NK-92 (cell line): ENCODE measurements around the gene TYRO3.

ENCODE experiments used
- DNase-seq: peaks from one replicate; lab custom pipeline; 2025; ENCODE audit not compliant: unreplicated experiment; lab: John Stamatoyannopoulos, UW

The TYRO3 gene

DNA sequence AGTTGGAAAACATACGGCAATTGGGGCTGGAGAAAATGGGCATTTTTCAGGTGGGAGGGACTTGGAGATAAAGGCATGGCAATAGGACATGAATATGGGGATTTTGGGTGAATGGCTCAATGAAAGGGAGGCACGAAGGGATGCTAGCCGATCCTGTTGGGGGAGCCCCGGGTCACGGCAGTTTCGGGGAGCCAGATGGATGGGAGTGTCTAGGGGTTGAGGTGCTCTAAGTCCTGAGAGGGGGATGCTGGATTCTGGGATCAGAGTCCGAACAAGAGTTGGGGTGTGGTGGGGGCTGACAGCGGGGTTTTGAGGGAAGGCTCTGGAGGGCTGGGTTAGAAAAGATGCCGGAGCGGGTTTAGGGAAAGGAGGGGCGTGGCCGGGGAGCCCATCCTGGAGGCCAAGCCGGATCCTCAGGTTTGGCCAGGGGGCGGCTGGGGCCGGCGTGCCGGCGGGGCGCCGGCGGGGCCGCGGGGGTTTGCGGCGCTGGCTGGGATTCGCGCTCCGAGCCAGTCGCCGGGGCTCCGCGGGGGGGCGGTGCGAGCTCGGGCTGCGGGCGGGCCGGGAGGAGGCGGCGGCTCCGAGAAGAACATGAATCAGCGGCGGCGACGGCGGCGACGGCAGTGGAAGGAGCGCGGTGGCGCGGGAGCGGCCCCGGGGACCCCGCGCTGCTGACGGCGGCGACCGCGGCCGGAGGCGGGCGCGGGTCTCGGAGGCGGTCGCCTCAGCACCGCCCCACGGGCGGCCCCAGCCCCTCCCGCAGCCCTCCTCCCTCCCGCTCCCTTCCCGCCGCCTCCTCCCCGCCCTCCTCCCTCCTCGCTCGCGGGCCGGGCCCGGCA is at the start of gene TYRO3:
Gene TYRO3 (plus strand): TSS at position 813 of the 839 bp plus-strand sequence. CDS start 46 bp downstream, outside the sequence.
- no peak for DNase-seq

DNA sequence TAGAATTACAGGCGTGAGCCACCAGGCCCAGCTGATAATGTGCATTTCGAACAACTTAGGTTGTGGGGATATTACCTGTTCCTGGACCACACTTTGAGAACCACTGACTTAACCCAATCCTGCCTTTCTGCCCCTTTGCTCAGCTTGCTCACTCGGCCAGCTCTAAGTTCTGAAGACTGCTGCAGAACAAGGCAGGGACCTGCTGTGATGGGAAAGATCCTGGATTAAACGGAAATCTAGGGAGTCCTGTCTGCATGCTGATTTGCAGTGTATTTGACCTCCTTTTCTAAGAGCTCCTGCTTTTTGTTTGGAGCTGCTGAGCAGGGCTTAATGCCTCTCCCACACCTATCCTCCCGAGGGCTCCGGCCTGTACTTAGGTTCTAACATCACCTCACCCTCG is 48.3 kb upstream of the TYRO3 start:
- no peak for DNase-seq

DNA sequence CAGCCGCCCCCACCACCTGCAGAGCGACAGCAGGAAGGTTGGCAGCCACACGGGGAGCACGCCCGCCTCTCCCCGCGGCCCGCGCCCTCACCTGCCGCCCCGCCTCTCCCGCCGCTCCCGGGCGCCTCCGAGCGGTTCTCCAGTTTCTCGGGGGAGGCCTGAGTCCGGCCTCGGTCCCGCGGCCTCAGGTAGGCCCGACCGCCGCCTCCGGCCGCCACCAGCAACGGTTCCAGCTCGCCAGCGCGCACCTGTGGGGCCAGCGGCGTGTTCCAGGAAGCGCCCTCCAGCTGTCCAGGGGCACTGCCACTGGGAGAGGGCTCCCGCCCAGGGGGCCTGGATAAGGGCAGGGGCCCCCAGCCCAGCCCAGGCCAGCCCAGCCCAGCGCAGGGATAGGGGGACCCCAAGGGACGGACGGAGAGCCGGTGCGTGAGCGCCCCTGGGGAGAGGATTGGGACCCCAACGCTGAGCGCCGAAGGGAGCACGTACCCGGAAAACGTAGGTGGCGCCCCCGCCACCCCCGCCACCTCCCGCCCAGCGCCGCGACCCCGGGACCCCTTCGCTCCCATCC is 47.6 kb upstream of the TYRO3 start:
- no peak for DNase-seq

DNA sequence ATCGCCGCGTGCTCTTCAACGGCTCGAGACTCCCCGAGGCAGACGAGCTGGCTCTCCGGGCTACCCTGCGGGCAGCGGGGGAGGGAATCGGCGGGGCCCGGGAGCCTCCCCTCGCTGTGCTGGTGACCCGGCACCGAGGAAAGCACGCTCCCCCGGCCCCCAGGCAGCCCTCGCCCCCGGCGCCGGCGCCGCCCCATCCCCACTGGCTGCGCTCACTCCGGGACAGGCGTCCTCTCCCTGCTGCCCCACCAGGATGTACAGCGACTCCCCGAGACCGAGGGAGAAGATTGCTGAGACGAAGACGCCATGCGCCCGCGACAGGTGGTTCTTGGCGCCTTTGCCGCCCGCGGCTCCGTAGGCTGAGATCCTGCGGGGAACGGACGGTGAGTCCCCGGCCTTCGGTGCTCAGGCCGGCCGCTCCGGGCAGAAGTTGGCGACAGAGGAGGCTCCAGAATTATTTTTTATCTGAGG is 47.1 kb upstream of the TYRO3 start:
- no peak for DNase-seq

DNA sequence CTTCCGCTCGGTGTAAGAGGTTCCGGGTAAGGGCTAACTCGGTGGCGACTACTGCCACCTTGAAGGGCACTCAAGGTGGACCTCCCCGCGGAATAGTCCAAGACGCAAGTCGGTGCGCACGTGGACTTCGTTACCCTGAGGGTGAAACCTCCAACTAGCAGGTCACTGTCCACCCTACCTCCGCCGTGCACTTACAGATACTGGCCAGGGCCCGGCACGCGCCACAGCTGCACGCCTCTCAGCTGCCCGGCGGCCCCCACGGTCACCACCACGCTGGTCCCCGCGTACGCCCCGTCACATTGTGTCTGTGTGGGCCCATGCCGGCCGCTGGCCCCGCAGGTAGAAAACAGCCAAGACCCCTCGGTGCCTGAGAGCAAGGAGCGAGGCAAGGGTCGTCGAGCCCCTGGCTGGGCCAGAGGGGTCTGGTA is 46.5 kb upstream of the TYRO3 start:
- DNase-seq = no peak

DNA sequence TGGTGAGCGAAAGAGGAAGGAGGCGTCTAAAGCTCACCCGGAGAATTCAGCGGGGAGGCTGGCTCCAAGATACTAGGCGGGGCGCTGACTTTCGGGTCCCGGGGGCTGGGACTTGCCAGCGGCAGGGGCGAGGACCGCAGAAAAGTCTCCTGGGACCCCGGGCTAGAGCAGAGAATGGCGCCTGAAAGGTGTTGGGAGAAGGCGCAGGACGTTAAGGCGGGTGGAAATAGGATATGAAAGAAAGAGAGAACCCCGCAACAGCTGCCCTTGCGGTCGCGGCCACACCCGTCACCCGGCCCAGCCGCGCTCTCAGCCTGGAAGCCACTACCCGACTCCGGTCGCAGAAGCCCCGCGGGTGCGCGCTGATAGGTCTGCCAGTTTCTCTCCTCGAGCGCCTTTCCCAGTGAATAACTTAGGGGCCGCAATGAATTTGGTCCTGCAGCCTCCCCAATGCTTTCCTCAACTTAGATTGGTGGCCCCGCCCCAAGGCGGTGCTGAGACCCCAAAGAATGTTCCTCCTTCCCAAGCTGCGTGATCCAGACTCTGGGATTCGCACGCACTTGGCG is 46.0 kb upstream of the TYRO3 start:
- DNase-seq = no peak

DNA sequence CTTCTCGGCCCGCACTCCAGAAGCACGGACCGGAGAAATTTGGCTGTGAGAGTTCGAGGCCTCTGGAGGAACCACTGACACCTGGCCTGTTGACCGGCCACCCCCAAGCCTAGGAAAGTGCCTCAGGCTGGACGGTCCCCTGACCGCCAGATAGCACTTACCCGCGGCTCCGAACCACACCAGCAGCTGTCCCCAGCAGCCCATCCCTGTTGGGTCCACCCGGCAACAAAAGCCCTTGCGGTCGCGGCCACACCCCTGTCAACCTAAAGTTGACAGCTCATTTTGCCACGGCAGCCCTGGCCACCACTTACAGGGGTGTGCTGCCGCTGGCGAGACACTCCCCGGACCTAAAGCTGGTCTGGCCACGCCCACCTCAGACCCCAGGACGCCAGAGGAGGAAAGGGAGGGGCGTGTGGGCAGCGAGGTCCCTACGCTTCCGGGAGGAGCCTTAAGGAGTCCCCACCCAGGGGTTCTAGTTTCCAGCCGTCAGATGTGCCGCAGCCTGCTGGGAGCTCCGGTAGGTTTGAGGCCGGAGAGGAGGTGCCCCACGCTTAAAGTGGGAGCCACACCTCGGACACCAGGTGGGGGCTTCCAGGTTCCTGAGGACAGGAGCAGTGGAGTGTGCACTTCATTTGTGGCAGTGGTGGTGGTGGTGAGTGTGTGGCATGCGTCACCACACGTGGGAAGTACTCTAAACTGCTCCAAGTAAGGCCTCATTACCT is 45.3 kb upstream of the TYRO3 start, which contains the start of gene LTK:
Gene LTK (minus strand): TSS at position 322 of the 722 bp plus-strand sequence. CDS start 118 bp downstream, at position 204.
- no peak for DNase-seq

DNA sequence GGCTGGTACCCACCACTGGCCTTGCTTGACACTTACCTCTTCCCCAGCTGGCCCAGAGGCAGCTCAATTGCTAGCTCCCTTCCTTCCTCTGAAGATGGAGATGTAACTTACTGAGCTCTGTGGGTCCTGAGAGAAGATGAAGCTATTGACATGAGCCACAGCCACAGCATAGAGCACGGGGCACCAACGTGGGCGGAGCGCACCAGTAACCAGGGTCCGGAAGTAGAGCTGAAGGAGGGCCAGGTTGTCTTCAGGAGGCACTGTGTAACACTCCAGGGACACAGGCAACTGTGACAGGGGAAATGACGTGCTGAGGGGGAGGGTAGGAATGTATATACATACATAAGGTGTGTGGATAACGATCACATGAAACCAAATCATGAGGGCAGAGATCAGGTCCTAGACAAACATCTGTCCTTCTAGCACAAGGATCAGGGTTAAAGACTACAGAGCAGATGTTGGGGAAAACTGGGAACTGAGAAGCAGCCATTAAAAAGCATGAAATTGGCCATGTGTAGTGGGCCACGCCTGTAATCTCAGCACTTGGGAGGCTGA is 41.0 kb upstream of the TYRO3 start:
- DNase-seq = no peak

DNA sequence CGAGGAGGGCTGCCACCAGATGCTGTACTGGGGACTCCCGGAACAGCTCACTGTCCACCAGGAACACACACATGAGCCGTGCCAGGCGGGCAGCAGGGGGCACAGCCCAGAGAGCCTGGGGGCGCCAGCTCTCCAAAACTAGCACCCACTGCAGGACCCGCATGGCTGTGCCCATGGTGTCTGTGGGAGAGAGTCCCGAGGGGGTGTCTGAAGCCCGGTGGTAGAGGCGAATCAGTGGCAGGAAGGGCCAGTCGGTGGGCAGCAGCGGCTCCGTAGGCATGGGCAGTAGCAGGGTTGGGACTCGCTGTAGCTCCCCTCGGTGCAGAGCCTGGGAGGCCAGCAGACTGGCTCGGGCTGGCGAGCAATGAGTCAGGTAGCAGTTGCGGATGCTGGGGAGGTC is 38.4 kb upstream of the TYRO3 start:
- DNase-seq = no peak

DNA sequence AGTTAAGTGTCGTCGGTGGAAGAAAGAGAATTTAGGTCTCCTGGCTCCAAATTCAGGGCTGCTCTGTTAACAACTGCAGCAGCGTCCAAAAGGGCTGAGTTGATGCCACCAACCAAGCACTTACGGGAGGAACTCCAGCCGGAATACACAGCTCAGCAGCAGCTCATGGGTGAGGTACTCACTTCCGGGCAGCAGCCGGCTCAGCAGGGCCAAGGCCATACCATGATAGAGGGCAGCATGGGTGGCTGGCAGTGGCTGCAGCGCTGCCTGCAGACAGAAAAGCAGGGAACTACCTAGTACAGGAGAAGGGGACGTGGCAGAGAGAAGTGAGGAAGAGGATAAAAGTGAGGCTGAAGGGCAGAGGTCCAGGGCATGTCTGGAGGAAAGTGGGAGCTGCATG is 37.4 kb upstream of the TYRO3 start:
- no peak for DNase-seq

DNA sequence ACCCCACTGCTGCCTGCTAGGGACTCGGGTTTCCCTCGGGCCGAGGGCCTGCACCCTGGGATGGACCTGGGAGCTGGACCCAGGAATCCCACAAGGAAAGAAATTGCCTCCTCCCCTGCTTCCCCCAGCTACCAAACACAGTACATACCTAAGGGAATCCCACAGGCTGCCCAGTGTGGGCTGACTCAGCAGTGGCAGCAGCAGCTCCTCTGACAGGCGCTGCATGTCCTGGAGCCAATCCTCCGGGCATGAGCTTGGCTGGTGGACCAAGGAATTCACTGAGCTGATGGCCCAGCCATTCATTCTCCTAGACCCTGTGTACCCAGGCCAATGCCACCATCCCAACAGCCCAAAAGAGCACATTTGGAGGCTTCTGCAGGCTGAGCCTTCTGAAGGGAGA is 35.9 kb upstream of the TYRO3 start:
- no peak for DNase-seq

DNA sequence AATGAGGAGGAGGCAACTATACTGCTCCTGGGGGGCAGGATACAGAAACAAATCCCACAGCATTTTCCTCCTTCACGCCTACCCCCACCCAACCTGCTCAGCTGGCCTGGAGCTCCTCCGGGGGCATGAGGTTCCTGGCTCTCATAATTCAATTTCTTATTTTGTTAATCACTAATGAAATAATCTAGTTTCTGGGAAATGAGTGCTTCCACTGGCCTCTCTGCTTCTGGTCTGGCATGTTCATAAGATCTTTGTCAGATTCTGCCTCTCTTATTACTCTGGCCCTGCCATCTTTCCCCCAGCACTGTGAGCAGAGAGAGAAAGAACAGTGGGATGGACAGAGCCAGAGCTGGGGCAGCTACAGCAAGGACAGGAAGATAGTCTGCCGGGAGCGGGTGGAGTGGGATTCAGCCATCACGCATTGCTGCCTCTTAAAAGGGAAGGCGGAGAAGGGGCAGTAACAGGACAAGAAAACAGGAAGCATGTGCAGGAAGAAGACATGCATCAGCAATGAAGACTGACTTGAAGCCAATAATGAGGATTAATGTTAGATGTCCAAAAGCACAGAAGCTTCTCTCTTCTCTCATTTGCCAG is 28.6 kb upstream of the TYRO3 start:
- DNase-seq = no peak

DNA sequence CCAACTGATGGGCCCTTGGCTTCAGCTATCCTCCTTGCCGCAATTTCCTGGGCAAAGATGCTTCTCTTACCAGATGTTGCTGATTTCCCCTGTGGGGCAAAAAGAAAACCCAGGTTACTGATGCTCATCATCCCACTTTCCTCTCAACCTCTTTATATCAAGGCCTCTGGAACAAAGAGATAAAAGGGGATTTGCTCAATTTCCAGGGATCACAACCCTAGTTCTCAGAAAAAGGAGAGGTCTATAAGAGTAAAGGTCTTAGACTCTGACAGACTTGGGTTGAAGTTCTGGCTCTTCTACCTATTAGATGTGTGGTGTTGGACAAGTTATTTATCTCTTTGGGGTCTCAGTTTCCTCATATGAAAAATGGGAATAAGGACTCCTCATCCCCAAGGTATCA is 23.5 kb upstream of the TYRO3 start:
- DNase-seq = no peak

DNA sequence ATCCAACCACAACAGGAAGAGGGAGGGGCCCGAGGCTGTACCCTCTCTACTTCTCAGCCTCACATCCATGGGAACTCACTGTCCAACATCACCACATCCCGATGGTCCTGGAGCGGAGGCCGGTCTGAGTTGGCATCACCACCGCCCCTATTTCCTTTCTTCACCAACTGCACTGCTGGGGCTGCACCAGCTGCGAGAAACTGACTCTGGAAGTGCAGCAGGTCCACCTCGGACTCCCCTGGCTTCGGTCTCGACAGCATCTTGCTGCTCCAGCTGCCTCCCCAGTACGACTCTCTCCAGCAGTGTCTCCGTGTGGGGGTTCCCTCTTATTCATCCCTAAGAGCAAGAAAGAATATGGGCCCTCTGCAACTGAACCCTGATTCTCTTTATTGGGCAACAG is 22.1 kb upstream of the TYRO3 start:
- DNase-seq = no peak

DNA sequence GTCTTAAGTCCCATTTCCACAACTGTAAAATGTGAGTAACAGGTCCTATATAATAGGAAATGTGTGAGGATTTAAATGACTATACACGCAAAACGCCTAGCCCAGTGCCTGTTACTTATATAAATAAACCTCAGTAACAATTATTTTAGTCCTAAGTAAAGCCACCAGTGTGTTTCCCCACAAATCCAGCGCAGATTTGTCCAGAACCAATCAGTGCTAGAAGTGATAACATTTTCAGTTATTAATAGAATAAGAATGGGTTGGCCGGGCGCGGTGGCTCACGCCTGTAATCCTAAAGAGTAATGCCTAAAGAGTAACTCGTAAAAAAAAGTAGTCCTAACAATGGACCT is 15.5 kb upstream of the TYRO3 start:
- DNase-seq = no peak

DNA sequence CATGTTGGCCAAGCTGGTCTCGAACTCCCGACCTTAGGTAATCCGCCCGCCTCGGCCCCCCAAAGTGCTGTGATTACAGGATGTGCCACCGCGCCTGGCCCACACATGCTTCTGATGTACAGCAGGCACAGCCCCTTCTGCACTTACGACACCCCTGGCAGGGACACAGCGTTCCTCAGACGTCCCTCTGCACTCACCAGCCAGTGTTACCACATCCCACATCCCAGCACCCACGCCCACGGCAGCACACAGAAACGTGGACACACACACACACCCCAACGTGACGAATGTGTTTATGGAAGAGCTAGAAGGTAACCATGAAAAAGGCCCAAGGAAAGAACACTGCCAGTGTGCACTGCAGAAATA is 14.4 kb upstream of the TYRO3 start:
- no peak for DNase-seq

DNA sequence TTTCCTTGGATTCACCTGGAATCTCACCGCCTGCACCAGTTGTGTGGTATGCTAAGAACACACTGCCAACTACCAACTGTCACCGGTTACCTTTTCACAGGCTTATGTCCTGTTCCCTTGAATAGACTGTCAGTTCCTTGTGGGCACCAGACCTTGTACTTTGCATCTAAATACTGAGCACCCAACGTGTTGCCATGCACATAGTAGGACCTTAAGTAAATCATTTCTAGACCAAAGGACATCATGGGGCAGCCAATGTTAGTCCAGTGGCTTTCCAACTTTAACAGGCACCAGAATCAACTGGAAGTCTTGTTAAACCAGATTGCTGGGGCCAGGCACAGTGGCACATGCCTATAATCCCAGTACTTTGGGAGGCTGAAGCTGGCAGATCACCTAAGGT is 13.8 kb upstream of the TYRO3 start:
- no peak for DNase-seq

DNA sequence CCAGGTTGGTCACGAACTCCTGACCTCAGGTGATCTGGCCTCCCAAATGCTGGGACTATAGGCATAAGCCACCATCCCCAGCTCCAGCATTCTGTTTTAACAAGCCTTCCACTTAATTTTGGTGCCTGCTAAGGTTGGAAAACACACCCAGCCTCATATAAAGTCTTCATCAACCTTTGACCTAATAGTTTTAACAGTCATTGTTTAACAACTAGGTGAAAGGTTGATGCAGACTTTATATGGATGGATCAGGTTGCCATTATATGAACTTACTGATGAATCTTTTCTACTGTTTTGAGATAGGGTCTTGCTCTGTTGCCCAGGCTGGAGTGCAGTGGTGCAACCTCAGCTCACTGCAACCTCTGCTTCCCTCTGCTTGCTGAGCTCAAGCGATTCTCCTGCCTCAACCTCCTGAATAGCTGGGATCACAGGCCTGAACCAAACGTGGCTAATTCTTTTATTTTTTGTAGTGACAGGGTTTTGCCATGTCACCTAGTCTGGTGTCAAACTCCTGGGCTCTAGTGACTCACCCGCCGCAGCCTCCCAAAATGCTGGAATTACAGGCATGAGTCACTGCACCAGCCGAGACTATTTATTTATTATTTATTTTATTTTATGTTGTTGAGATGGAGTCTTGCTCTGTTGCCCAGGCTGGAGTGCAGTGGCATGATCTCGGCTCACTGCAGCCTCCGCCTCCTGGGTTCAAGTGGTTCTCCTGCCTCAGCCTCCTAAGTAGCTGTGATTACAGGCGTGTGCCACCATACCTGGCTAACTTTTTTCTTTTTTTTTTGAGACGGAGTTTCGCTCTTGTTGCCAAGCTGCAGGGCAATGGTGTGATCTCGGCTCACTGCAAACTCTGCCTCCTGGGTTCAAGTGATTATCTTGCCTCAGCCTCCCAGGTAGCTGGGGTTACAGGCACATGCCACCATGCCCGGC is 11.9 kb upstream of the TYRO3 start:
- no peak for DNase-seq

DNA sequence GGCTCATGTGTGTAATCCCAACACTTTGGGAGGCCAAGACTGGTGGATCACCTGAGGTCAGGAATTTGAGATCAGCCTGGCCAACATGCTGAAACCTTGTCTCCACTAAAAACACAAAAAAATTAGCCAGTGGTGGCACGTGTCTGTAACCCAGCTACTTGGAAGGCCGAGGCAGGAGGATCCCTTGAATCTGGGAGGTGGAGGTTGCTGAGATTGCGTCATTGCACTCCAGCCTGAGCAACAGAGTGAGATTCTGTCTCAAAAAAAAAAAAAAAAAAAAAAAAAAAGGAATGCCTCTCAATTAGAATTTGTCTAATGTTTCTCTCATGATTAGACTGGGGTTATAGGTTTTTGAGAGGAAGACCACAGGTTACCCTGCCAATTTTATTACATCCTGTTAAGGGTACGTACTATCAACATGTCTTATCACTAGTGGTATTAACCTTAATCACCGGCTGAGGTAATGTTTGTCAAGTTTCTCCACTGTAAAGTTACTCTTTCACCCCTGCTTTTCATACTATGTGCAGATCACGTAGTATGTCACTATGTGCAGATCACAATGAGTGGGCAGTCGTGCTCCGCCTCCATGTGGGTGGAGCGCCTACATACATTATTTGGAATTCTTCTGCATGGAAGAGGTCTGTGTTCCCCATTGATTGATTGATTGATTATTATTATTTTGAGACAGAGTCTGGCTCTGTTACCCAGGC is 8.8 kb upstream of the TYRO3 start:
- DNase-seq = no peak
